Glutamatergic neuron (in vitro differentiated cells): Measurements from ENCODE around the gene HOXA9. TPM values are rescaled to one million over a fixed set of nuclear protein-coding genes. Genes with fewer than 3 reads are reported as not detected.

ENCODE experiments used
- DNase-seq: peaks from one replicate; pipeline ENCODE4 v3.0.0; 2022
- H3K27ac Mint-ChIP-seq: one replicate; pipeline ENCODE4 v1.8.0; 2020; ENCODE audit warnings: mild to moderate bottlenecking, mixed read lengths, inconsistent platforms; ENCODE audit not compliant: unreplicated experiment
- H3K27me3 Mint-ChIP-seq: one replicate; pipeline ENCODE4 v1.8.0; 2020; ENCODE audit warnings: mild to moderate bottlenecking, moderate library complexity, mixed read lengths, inconsistent platforms; ENCODE audit not compliant: unreplicated experiment
- H3K36me3 Mint-ChIP-seq: one replicate; pipeline ENCODE4 v1.8.0; 2020; ENCODE audit warnings: mild to moderate bottlenecking, mixed read lengths, inconsistent platforms; ENCODE audit not compliant: unreplicated experiment
- H3K4me1 Mint-ChIP-seq: one replicate; pipeline ENCODE4 v1.8.0; 2020; ENCODE audit warnings: mild to moderate bottlenecking, low read depth, mixed read lengths, inconsistent platforms; ENCODE audit not compliant: unreplicated experiment
- H3K4me3 Mint-ChIP-seq: one replicate; pipeline ENCODE4 v1.8.0; 2020; ENCODE audit warnings: mild to moderate bottlenecking, mixed read lengths, inconsistent platforms; ENCODE audit not compliant: unreplicated experiment
- H3K9me3 Mint-ChIP-seq: one replicate; pipeline ENCODE4 v1.8.0; 2020; ENCODE audit warnings: mild to moderate bottlenecking, moderate library complexity, mixed read lengths, inconsistent platforms; ENCODE audit not compliant: unreplicated experiment
- CTCF ChIP-seq: fragments of 200-600 bp; sonication (generic); IDR thresholded peaks from one replicate; pipeline ENCODE4 v1.5.0; 2021; ENCODE audit not compliant: partially characterized antibody, unreplicated experiment
- total RNA-seq: library from RNA; stranded (reverse); fragmentation: NEBNext Ultra II Directional; extraction: Animal tissue kit (Norgen Biotek cat#: 25700); gene quantifications from one replicate; pipeline ENCODE4 v1.2.1, GENCODE V29; 2021; ENCODE audit not compliant: unreplicated experiment

The HOXA9 gene
- total RNA-seq, 1 donor from 2014 or later, result not detected

- Mint-ChIP-seq H3K9me3 (peaks cover 12% of the 10 kb centered on the region), H3K27ac (no peak overlapping the region), H3K36me3 (no peaks in the 10 kb centered on the region), H3K4me3 (no peak overlapping the region), H3K4me1 (no peaks in the 10 kb centered on the region), H3K27me3 (peaks cover 40% of the 10 kb centered on the region)
- DNase-seq, result no peak
- no peak for TF ChIP-seq CTCF
Measured at GRCh38 chr7:27123007-27123476, 42.3 kb downstream of the HOXA9 start.

GRCh38 chr7:27122077-27122910 lies 43.0 kb downstream of the HOXA9 start:
- DNase-seq, result no peak
- Mint-ChIP-seq H3K4me3 (no peak overlapping the region), H3K27me3 (peaks cover 47% of the 10 kb centered on the region), H3K4me1 (no peaks in the 10 kb centered on the region), H3K36me3 (no peaks in the 10 kb centered on the region), H3K9me3 (peaks cover 12% of the 10 kb centered on the region), H3K27ac (no peak overlapping the region)
- no peak for TF ChIP-seq CTCF

GRCh38 chr7:27121684-27122076 lies 43.7 kb downstream of the HOXA9 start:
- H3K9me3 Mint-ChIP-seq, result peaks cover 12% of the 10 kb centered on the region
- no peaks in the 10 kb centered on the region for H3K4me1 Mint-ChIP-seq
- H3K4me3 Mint-ChIP-seq, result no peak overlapping the region
- no peak for DNase-seq
- H3K27ac Mint-ChIP-seq, result no peak overlapping the region
- TF ChIP-seq CTCF, result no peak
- H3K36me3 Mint-ChIP-seq, result no peaks in the 10 kb centered on the region
- peaks cover 50% of the 10 kb centered on the region for H3K27me3 Mint-ChIP-seq

GRCh38 chr7:27119412-27119911 lies 45.9 kb downstream of the HOXA9 start:
- no peak overlapping the region for H3K27ac Mint-ChIP-seq
- no peak overlapping the region for H3K4me3 Mint-ChIP-seq

More at GRCh38 chr7:27119412-27119911, 45.9 kb downstream of the HOXA9 start:
- Mint-ChIP-seq H3K9me3 (peaks cover 7% of the 10 kb centered on the region), H3K4me1 (no peaks in the 10 kb centered on the region), H3K27me3 (peaks cover 47% of the 10 kb centered on the region), H3K36me3 (no peaks in the 10 kb centered on the region)
- DNase-seq, result no peak
- TF ChIP-seq CTCF, result no peak
